Stimulated activated naive CD8-positive, alpha-beta T cell treated with anti-CD3 and anti-CD28 coated beads, Interleukin-15, Interleukin-2, amounts not matched to agents 100 ng/mL and 50 ng/mL, for 24 hours (primary cell): ENCODE data around the gene FZR1.

ENCODE experiments used
- H3K27ac Mint-ChIP-seq: one replicate; pipeline ENCODE4 v1.8.0; 2021; ENCODE audit warnings: mild to moderate bottlenecking, mixed read lengths
- H3K27me3 Mint-ChIP-seq: one replicate; pipeline ENCODE4 v1.8.0; 2021; ENCODE audit warnings: mixed read lengths
- H3K36me3 Mint-ChIP-seq: one replicate; pipeline ENCODE4 v1.8.0; 2021; ENCODE audit warnings: low read depth, mixed read lengths
- H3K4me1 Mint-ChIP-seq: one replicate; pipeline ENCODE4 v1.8.0; 2021; ENCODE audit warnings: low read depth, mixed read lengths
- H3K4me3 Mint-ChIP-seq: one replicate; pipeline ENCODE4 v1.8.0; 2021; ENCODE audit warnings: mild to moderate bottlenecking, mixed read lengths
- H3K9me3 Mint-ChIP-seq: one replicate; pipeline ENCODE4 v1.8.0; 2021; ENCODE audit warnings: mixed read lengths

The FZR1 gene

DNA sequence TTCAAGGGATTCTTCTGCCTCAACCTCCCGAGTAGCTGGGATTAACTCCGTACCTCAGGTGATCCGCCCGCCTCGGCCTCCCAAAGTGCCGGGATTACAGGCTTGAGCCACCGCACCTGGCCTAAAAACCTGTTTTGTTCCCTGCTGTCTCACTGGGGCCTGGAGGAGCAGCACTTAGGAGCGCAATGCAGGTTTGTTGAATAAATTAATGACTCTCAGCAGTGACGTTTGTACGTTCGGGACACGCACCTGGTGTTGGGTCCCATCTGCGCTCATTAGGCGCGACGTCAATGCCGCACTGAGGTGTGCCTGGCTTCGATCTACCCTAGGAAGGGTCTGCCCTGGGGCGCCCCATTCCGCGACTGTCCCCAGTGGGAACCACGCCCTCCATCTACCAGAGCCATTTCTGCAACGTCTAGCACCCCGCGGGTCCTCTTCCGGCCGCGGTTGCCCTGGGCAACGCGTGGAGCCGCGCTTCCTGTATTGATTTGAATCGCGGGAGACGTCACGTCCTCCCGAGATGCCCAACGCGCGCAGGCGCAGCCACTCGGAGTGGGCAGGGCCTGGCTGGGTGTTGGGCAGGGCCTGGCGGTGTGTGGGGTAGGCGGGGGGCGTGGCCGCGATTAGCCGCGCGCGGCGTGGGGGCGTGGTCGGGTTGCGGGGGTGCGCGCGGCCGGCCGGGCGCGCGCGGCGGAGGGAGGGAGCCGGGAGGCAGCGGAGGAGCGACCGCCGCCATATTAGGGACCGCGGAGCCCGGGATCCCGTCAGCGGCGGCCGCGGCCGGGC, at the start of gene FZR1:
Gene FZR1 (plus strand): TSS at position 714 of the 786 bp plus-strand sequence. CDS start 16,679 bp downstream, outside the sequence.
- peak within 1 kb of the TSS; percentile 94 for H3K4me3 Mint-ChIP-seq
- H3K9me3 Mint-ChIP-seq, result no peaks in the 10 kb centered on the region
- no peaks in the 10 kb centered on the region for H3K27me3 Mint-ChIP-seq
- peaks cover 53% of the 10 kb centered on the region for H3K4me1 Mint-ChIP-seq
- H3K36me3 Mint-ChIP-seq, result peaks cover 12% of the 10 kb centered on the region
- peak within 1 kb of the TSS; percentile 95 for H3K27ac Mint-ChIP-seq

DNA sequence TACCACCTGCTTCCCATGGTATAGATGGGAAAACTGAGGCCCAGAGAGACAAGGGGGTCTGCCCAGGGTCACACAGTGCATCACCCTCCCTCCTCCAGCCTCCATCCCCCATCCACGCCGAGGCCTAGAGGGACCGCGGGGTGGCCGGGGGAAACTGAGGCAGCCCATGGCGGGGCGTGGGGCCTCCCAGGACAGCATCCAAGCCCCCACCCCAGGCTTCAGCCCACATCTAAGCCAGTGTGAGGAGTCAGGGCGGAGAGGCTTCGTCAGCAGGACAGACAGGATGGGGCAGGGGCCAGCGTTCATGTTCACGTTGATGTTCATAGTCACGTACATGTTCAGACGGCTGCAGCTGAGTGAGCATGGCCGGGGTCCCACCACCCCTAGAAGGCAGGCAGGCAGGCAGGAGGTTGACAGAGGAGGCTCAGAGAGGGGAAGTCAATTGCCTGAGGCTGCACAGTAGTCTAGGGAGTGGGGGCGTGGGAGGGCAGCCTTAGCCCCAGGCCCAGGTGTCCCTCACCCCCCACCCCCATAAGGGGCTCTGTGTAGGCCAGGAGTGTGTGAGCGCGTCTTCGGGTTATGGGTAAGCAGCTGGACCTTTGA, 49.1 kb upstream of the FZR1 start:
- no peak overlapping the region for H3K27ac Mint-ChIP-seq
- no peaks in the 10 kb centered on the region for H3K27me3 Mint-ChIP-seq
- no peak overlapping the region for H3K4me3 Mint-ChIP-seq
- peaks cover 4% of the 10 kb centered on the region for H3K36me3 Mint-ChIP-seq
- H3K4me1 Mint-ChIP-seq, result no peaks in the 10 kb centered on the region
- no peaks in the 10 kb centered on the region for H3K9me3 Mint-ChIP-seq

DNA sequence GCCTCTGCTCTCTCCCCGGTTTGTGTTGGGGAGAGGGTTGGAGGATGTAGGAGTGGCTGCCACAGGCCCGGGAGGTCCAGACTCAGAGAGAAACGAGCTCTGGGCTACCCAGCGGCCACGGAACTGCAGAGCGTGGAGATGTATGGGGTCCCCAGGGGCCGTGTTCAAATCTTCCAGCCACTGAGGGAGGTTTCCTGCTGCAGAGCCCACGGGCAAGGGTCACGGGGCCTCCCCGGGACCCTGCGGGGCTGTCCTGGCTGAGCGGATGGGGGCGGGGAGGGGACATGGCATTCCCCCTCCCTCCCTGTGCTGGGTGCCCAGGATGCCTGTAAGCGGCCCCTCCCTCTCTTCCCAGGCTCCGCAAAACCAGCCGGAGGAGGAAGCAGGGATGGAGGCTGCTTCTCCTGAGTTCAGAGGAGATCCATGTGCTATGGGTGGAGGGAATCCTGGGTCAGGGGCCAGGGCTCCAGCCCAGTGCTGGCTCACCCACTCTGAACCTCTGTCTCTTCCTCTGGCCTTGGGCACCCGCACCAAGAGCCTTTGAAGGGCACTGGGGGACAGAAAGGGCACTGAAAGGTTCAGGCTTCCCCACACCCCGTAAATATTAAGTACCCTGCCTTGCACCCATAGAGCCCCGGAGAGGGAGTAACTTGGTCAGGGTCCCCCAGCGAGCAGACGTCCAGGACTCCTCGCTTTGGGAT, 48.4 kb upstream of the FZR1 start:
- no peak overlapping the region for H3K4me3 Mint-ChIP-seq
- no peaks in the 10 kb centered on the region for H3K9me3 Mint-ChIP-seq
- no peaks in the 10 kb centered on the region for H3K27me3 Mint-ChIP-seq
- peaks cover 4% of the 10 kb centered on the region for H3K36me3 Mint-ChIP-seq
- no peak overlapping the region for H3K27ac Mint-ChIP-seq
- no peaks in the 10 kb centered on the region for H3K4me1 Mint-ChIP-seq

DNA sequence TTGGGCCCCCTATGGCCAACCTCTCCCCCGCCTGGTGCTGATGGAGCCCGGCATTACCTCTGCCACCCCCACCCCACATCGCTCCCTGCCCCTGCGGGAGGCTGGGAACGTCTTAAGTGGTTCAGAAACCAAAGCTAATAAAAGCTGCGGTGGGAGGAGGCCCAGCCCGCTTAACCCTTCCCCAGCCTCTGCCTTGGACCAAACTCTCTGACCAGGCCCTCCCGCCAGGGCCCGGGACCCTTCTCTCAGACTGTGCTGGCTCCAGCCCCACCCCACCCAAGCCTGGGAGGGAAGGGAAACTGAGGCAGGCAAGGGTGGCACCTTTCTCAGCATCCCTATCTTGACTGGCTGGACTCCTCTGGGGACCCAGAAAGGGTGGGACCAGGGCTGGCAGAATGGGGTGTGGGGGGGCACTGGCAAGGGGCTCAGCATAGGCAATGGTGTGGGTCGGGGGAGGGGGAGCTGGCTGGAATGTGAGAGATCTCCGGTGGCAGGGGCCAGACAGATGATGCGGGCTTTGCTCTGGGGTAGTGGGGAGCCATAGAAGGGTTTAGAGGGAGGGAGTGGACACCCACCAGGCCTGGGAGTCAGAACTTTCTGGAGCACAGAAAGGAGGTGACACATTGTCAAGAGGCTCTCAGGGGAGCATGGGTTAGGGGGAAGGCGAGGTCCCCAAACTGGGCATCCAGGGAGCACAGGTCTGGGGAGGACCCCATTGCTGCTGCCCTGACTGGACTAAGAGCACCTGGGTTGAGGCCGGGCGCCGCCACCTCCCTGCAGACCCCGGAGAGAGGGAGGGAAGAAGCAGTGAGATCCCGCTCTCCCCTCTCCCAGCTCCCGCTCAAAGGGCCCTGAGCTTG, 47.7 kb upstream of the FZR1 start:
- H3K9me3 Mint-ChIP-seq, result no peaks in the 10 kb centered on the region
- H3K27ac Mint-ChIP-seq, result no peak overlapping the region
- H3K4me1 Mint-ChIP-seq, result no peaks in the 10 kb centered on the region
- H3K36me3 Mint-ChIP-seq, result peaks cover 4% of the 10 kb centered on the region
- no peaks in the 10 kb centered on the region for H3K27me3 Mint-ChIP-seq
- H3K4me3 Mint-ChIP-seq, result no peak overlapping the region

DNA sequence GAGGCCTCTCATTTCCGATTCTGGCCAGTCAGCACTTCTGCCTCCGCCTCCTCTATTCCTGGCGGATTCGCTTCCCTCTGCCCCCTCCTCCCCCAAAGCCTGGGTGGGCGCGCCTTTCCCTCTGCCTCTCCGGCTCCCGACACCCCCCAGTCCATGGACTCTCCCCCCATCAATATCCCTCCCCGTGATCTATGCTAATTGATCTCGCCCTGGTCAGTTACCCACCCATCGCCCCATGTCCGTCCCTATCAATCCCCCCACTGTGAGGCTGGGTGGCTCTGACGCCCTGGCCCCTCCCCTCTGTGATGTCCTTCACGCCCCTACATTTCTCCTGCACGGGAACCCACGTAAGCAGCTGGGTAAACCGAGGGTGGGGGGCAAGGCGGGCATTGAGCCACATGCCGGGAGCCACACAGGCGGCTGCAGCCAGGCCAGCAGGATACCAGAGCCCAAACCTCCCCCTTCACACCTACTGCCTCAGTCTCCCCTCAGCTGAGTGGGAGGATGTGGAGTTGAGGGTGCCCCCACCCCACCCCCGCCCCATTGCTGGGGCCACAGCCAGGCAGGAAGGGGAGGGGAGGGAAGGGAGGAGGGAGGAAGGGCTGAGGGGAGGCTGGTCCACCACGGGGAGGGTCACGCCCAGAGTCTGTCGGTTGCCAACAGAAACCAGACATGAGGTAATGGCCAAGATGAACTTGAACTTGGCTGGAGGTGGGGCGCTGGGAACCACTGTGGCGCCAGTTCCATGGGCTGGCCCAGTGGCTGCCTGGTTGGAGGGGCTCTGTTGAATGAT, 46.8 kb upstream of the FZR1 start:
- Mint-ChIP-seq H3K27ac (no peak overlapping the region), H3K9me3 (no peaks in the 10 kb centered on the region), H3K4me1 (no peaks in the 10 kb centered on the region), H3K36me3 (peaks cover 4% of the 10 kb centered on the region), H3K27me3 (no peaks in the 10 kb centered on the region), H3K4me3 (no peak overlapping the region)

DNA sequence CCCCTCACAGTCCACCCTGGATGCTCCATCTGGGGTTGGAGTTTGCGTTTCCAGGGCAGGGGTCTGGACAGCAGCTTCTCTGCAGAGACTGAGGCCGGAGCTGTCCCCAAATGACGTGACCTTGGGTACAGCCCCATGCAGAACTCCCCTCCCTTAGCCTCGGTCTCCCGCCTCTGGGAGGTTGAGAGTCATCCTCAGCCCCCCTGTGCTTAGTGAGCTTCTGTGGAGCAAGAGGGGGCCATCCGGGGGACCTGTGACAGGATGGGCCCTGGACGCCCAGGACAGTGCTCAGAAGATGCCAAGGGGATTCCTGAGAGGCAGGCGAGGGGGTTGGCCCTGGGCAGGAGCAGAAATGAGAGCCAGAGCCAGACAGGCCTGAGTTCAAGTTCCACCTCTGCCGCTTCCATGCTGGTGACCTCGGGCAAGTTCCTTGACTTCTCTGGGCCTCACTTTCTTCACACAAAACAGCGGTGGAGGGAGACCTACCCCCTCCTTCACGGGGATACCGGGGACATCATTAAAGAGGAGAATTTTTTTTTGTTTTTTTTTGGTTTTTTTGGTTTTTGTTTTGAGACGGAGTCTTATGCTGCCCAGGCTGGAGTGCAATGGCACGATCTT, 46.0 kb upstream of the FZR1 start:
- Mint-ChIP-seq H3K27ac (no peak overlapping the region), H3K36me3 (peaks cover 4% of the 10 kb centered on the region), H3K4me1 (no peaks in the 10 kb centered on the region), H3K9me3 (no peaks in the 10 kb centered on the region), H3K4me3 (no peak overlapping the region), H3K27me3 (no peaks in the 10 kb centered on the region)

DNA sequence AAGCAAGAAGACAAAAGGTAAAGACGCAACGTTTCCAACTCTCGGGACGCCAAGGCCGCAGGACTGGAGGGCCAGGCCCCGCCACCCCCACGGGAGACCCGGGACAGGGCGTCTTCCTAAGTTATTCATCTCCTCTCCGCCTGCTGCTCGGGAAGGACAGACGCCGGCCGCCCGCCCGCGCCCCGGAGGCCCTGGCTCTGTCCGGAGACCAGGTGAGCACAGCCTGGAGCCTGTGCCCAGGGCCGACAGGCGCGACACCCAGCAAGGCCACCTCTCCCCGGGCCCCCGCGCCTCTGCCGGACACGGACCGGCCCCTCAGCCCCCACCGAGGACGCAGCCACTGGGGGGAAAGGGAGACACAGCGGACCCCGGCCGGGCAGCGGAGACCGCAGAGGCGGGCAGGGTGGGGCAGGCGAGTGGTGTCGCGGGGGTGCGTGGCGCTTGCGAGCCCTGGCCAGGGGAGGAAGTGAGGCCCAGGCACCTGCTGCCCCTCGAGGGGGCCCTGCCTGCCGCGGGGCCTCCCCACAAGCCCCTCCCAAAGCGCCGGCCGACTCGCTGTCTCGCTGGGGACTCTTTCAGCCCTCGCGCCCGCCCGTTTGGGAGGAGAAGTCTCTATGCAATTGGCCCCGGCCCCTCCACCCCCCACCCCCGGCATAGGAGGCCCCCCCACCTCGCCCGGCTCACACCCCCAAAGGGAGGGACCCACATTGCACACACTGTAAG, 43.0 kb upstream of the FZR1 start:
- no peaks in the 10 kb centered on the region for H3K9me3 Mint-ChIP-seq
- H3K4me3 Mint-ChIP-seq, result no peak overlapping the region
- H3K27me3 Mint-ChIP-seq, result no peaks in the 10 kb centered on the region
- no peak overlapping the region for H3K27ac Mint-ChIP-seq
- H3K36me3 Mint-ChIP-seq, result peaks cover 4% of the 10 kb centered on the region
- H3K4me1 Mint-ChIP-seq, result no peaks in the 10 kb centered on the region

DNA sequence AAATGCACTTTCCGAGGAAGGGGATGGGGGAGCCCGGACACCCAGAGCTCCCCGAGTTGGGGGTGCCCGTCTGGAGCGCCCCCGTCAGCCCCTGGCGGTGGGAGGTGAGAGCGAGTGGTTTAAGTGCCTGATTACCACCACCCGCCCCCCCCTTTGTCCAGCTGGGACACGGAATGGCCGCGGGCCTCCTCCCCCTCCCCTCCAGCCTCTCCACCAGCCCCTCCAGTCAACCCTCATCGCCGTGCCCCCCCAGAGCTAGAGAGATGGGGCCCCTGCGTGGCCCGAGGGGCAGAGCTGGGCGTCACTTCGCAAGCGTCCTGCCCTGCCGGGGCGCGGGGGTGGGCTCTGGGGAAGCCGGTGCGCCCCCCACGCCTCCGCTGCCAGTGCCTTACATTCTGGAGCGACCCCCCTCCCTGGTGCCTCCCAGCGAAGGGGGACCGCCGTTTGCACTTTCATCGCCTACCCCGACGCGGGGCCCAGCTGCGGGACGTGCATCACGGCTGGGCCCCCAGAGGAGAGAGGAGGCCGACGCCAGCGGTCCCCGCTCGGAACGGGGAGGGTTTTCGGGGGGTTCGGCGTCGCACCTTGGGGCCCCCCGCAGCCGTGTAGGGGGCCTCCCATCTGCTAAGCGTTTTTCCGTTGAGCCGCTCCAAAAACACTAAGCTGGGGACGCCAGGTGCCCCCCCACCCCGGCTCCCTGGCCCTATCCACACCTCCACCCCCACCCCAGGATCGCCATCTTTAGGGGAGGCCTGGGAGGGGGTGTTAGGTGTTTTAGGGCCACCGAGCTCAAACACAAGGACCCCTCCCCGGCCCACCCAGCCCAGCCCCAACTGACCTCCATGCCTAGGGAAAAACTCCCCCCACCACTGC, 42.2 kb upstream of the FZR1 start:
- Mint-ChIP-seq H3K9me3 (peaks cover 3% of the 10 kb centered on the region), H3K27ac (no peak overlapping the region)

DNA sequence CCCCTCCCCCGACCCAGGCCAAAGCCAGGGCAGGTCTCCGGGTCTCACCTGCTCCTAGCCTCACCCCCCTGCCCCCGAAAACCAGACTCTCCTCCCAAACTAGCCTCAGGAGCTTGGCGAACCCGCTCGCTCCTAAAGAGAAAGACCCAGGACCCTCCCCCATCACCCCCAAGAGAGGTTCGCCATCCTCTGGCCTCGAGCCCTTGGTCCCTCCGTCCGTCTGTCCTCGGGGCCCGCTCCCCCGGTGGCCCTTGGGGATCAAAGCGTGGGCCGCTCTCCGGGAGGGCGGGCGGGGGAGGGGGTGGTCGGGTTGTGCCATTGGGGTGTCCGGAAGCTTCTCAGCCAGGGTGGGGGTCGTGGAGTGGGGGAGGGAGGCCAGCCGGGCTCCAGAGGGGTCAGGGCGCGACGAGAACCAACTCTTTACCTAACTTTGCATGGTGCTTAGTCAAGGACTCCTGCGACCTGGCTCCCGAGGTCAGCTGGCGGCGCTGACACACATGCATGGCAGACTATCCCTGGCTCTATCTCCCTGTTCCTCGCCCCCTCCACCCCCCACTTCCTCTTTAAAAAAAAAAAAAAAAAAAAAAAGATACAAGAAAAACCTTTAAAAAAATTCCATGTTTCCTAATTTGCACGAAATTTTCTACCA, 41.4 kb upstream of the FZR1 start:
- Mint-ChIP-seq H3K4me3 (no peak overlapping the region), H3K36me3 (peaks cover 8% of the 10 kb centered on the region), H3K27ac (no peak overlapping the region), H3K27me3 (no peaks in the 10 kb centered on the region), H3K9me3 (peaks cover 3% of the 10 kb centered on the region), H3K4me1 (no peaks in the 10 kb centered on the region)

More for the DNA sequence above, 42.2 kb upstream of the FZR1 start:
- Mint-ChIP-seq H3K4me3 (no peak overlapping the region), H3K36me3 (peaks cover 8% of the 10 kb centered on the region), H3K4me1 (no peaks in the 10 kb centered on the region), H3K27me3 (no peaks in the 10 kb centered on the region)

DNA sequence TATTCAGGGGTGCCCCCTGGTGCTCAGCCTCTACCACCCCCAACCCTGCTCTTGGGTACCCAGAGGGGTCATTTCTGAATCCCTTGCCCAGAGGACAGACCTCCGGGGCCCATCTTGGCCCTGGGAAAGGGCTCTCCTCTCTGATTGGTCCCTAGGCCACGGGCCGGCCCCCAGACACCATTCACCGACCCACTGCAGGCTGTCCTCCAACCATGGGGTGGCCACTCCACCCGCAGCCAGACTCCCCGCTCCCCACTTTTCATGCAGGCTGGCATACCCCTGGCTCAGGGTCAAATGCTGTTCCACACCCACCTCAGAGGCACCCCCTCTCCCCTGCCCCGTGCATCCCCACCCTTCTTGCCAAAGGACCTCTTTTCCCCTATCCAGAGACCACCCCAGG, 40.6 kb upstream of the FZR1 start:
- Mint-ChIP-seq H3K36me3 (peaks cover 8% of the 10 kb centered on the region), H3K27ac (no peak overlapping the region), H3K27me3 (no peaks in the 10 kb centered on the region), H3K4me1 (no peaks in the 10 kb centered on the region), H3K4me3 (no peak overlapping the region), H3K9me3 (peaks cover 3% of the 10 kb centered on the region)

DNA sequence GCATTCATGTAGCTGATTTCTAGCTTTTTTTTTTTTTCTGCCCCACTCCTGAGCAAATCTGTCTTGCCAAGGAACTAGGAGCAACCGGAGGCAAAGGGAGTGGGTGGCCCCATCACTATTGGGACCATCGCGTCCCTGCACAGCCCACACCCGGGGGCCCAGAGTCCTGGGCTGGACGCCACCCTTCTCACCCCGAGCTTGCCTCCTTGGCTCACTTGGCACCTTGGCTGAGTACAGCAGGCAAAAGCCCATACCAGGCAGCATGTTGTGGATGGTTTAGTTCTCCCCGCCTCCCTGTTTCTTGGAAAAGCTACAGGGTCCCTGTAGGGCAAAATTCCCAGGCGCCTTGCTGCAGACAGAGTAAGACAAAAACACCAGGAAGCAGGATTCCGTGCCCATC, 39.5 kb upstream of the FZR1 start:
- no peak overlapping the region for H3K4me3 Mint-ChIP-seq
- H3K36me3 Mint-ChIP-seq, result peaks cover 8% of the 10 kb centered on the region
- H3K9me3 Mint-ChIP-seq, result peaks cover 3% of the 10 kb centered on the region
- no peaks in the 10 kb centered on the region for H3K27me3 Mint-ChIP-seq
- no peak overlapping the region for H3K27ac Mint-ChIP-seq
- H3K4me1 Mint-ChIP-seq, result no peaks in the 10 kb centered on the region

DNA sequence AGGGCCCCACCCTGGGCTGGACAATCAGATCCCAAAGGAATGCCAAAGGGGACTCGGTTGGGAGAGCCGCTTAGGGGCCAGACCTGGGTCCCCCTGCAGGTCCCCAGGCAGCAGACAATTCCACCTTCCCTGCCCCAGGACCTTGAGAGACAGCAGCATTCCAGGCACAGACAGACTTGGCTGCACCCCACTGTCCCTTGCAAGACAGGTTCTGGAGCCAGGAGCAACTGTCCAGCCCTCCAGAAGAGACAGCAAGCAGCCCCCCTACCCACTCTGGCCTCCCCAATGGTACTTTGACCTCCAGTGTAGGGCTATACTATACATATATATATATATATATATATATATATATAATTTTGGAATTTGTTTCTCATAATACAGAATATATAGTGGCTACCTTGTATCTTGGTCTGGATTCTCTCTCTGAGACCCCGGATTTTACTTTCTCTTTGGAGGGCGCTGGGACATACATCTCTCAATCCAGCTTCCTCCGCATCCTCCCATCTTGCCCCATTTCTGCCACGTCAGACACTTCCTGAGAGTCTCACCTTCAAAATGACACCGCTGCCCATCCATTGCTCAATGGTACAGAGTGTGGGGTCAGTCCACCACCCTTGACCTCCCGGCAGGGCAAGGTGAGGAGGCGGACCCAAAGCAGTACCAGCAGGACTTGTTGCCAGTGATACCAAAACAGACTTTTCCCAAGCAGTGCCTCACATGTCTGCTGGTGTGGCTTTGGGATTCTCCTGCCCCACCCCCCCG, 38.5 kb upstream of the FZR1 start:
- Mint-ChIP-seq H3K27me3 (no peaks in the 10 kb centered on the region), H3K4me3 (no peak overlapping the region), H3K4me1 (no peaks in the 10 kb centered on the region), H3K9me3 (peaks cover 3% of the 10 kb centered on the region), H3K27ac (no peak overlapping the region), H3K36me3 (peaks cover 7% of the 10 kb centered on the region)
